ENCODE data around the gene ONECUT1.

Gene ONECUT1

GRCh38 chr15:52796753-52797520 is 6.8 kb upstream of the ONECUT1 start:
- DNase-seq, result no peak

- no peak for DNase-seq
Observed at GRCh38 chr15:52796228-52796521, 6.0 kb upstream of the ONECUT1 start.

GRCh38 chr15:52795464-52796227 is 5.5 kb upstream of the ONECUT1 start:
- no peak for DNase-seq

GRCh38 chr15:52794665-52795463 is 4.7 kb upstream of the ONECUT1 start:
- DNase-seq, result no peak

DNA sequence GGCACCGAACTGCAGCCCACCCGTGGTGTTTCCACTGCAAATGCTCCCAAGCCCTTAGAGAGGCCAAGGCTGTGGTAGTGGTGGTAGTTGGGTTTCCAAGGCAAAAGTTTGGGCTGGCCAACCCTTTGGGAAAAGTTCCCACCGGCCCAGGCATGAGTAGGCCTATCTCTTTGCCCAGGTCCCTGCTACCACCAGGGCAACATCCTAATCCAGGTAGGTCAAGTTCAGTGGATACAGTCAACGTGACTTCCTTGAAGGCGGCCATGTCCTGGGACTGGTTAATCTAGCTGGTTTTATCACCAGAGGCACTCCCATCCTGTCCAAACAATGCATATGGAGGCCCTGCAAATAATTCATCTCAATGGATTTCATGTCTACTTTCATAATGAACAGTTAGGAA is 1.6 kb upstream of the ONECUT1 start:
- DNase-seq, result no peak

DNA sequence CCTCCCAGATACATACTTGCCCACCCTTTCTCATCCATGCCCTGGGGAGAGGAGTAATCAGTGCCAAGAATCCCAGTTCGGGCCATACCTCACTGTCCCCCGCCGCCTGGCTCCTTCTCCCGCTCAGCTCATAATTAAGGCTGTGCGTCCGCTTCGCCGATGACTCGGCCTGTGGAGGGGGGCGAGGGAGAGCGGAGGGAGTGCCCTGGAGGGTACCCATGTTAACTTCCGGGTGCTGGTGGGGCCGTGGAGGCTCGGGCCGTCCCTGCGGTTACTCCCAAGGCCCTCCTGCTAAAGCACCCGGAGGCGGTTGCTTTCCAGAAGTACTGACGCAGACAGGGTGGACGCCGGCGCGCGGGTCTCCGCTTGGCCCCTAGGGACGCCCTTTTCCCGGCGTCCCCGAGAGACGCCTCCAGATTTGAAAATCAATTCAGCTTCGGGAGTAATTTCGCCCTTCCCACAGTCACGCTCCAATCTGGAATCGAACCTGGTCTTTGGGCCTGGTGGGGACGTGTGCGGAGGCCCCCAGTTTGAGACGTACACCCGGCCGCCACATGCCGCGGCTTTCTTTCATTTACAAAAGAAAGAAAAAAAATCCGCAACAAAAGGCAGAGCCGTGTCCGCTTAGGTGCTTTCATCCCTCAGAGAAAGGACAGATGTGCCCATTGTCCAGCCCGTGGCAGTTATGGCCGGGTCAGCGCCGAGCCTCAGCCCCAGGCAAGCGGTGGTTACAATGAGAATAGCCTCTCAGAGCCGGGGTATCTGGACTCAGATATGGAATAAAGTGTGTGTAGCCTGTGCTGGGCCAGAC is 1.0 kb upstream of the ONECUT1 start:
- no peak for DNase-seq

DNA sequence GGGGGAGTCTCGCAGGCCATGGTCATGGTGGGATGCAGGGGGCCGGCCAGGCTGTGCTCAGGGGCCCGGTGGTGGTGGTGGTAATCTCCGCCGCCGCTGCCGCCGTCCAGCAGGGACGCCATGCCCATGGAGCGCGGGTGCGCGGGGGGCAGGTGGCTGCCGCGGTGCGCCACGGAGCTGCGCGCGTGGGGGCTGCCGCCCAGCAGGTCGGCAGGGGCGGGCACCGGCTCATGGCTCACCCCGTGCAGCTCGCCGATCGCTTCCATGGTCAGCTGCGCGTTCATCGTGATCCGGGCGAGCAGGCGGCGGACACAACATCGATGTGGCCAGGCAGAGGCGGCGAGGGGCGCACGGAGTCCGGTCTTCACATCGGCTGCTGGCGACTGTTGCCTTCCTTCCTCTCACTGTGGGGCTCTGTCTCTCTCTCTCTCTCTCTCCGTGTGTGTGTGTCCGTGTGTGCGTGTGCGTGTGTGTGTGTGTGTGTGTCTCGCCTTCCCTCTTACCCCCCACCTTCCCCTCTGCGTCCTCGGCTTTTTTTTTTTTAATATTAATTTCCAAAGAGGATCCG is 451 bp downstream of the ONECUT1 start:
- DNase-seq, result no peak

GRCh38 chr15:52789008-52789600 is 1.0 kb downstream of the ONECUT1 start:
- DNase-seq, result no peak

GRCh38 chr15:52788099-52788986 is 1.8 kb downstream of the ONECUT1 start:
- no peak for DNase-seq

- no peak for DNase-seq
Observed at GRCh38 chr15:52787549-52788098, 2.5 kb downstream of the ONECUT1 start.

GRCh38 chr15:52787123-52787503 is 3.0 kb downstream of the ONECUT1 start:
- no peak for DNase-seq

- no peak for DNase-seq
Observed at GRCh38 chr15:52786436-52787122, 3.6 kb downstream of the ONECUT1 start.

- DNase-seq, result no peak
Observed at GRCh38 chr15:52785672-52786406, 4.3 kb downstream of the ONECUT1 start.

- DNase-seq, result no peak
Observed at GRCh38 chr15:52784799-52785671, 5.1 kb downstream of the ONECUT1 start.

DNA sequence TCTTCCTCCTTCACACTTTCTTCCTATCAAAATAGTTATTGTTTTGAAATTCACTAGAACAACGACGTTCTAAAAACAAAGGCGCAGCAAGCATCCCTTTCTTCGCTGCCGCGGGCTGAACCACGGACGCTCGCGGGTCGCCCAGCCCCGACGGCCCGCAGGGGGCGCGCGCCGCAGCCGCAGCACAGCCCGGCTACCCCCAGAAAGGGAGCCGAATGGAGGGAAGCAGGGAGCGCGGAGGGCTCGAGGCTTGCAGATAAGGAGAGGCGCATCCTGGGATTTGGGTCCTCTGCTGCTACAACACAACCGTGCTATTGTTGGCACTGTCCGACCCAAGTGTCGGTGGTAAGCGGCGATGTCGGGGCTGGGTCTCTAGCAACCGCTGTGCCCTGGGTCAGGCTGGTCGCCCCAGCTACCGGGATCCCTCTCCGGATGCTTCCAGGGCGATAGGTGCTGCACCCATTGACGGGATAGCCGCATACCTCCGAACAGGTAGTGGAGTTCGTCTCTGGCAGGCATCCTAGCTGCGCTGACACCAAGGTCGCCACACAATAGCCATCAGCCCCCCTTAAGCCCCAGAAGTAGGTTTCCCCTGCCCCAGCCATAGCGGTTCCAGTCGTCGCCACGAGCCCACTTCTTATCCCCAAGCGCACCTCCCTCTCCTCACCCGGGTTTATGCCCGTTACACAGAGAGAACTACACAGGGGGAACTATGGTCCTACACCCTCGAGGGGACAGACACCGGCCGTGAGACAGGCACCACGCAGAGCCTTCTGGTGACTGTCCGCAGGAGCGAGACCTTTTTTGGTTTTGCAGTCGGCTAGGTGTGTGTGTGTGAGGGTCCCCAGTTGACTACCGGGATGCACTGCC is 6.0 kb downstream of the ONECUT1 start:
- no peak for DNase-seq

- DNase-seq, result no peak
Observed at GRCh38 chr15:52783191-52783829, 6.8 kb downstream of the ONECUT1 start.

DNA sequence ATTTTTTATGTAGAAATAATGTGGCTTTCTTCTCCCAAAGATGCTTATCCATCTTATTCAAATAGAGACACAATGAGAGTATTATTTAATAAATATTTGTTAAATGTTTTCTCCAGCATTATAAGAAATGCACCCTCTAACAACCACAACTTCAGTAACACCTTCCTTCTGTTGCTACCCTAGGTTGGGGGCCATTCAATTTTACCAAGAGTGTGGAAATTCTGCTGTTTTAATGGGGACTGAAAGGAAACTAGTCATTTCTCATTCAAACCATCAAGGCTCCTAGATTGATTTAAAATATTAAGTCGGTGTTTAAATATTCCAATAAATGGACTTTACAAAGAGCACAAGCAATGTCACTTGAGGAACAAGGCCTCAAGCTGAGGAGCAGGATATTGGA is 7.6 kb downstream of the ONECUT1 start:
- DNase-seq, result no peak

Measured in CD4-positive, alpha-beta T cell treated with Interleukin-12 subunit alpha and Interleukin-12 subunit beta, for 1 hour (primary cell).